HG03469 (cell line): Measurements from ENCODE around the gene NFYC.

Experiments
- ATAC-seq: cut with Tn5 transposase; IDR thresholded peaks from one replicate; pipeline ENCODE4 v1.9.1; 2021; ENCODE audit warnings: mild to moderate bottlenecking, moderate library complexity, moderate number of reproducible peaks; ENCODE audit not compliant: unreplicated experiment

The NFYC gene

GRCh38 chr1:40756523-40756922 is 65.0 kb downstream of the NFYC start:
- ATAC-seq: no peak

- ATAC-seq: no peak
These were observed 65.6 kb downstream of the NFYC start for GRCh38 chr1:40757084-40757483.

GRCh38 chr1:40758004-40758403 is 66.5 kb downstream of the NFYC start:
- no peak for ATAC-seq

- ATAC-seq: no peak
These were observed 67.3 kb downstream of the NFYC start for GRCh38 chr1:40758578-40759343.

- no peak for ATAC-seq
These were observed 69.5 kb downstream of the NFYC start for GRCh38 chr1:40760984-40761383.

- ATAC-seq: no peak
These were observed 70.8 kb downstream of the NFYC start for GRCh38 chr1:40762144-40762923.

GRCh38 chr1:40763742-40764532 is 72.4 kb downstream of the NFYC start:
- peak; percentile 42 for ATAC-seq

GRCh38 chr1:40764981-40765380 is 73.5 kb downstream of the NFYC start:
- no peak for ATAC-seq

- no peak for ATAC-seq
These were observed 74.5 kb downstream of the NFYC start for GRCh38 chr1:40766017-40766416.

GRCh38 chr1:40766560-40766959 is 75.1 kb downstream of the NFYC start:
- ATAC-seq: no peak

GRCh38 chr1:40768146-40768990 is 76.9 kb downstream of the NFYC start:
- no peak for ATAC-seq

- ATAC-seq: no peak
These were observed 78.3 kb downstream of the NFYC start for GRCh38 chr1:40769815-40770214.

GRCh38 chr1:40770296-40771070 is 79.0 kb downstream of the NFYC start:
- no peak for ATAC-seq

GRCh38 chr1:40772146-40772955 is 80.8 kb downstream of the NFYC start:
- ATAC-seq: no peak

GRCh38 chr1:40773748-40774265 is 82.3 kb downstream of the NFYC start:
- no peak for ATAC-seq

- no peak for ATAC-seq
These were observed 82.9 kb downstream of the NFYC start for GRCh38 chr1:40774266-40774998.

GRCh38 chr1:40776236-40777072 is 85.0 kb downstream of the NFYC start:
- ATAC-seq: no peak
